ENCODE results near the gene OR2V1. TPM values are rescaled to one million over a fixed set of nuclear protein-coding genes. Genes with fewer than 3 reads are reported as not detected.
"Not testable (repeated sequence)": the region's sequence is repeated elsewhere in the genome, so short reads cannot be mapped to it uniquely, and the experiment has no call there.

Gene OR2V1
- total RNA-seq, 3 donors from 2014 or later: not detected

DNA sequence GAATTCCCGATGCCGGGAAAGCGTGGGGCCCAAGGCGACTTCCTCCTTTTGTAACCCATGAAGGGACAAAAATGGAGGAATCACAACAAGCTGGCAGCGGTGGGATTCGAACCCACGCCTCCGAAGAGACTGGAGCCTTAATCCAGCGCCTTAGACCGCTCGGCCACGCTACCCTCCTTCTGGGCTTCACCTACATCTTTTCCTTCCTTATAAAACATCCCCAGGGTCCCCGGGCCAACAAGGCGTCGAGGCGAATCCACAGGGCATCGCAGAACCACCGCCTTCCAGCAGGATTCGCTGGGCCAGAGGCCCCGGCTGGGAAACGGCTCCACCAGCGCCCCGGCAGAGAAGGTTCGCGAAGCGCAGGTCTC is 33.6 kb downstream of the OR2V1 start:
- not testable (repeated sequence) for H3K9me3 Mint-ChIP-seq; H3K36me3 Mint-ChIP-seq (ENCODE audit: insufficient read depth); DNase-seq; H3K4me1 Mint-ChIP-seq (ENCODE audit: low read depth); H3K4me3 Mint-ChIP-seq
- ATAC-seq: peak; percentile 3 to 17
- H3K27me3 Mint-ChIP-seq (ENCODE audit: low read depth): peaks cover 45% of the 10 kb centered on the region

DNA sequence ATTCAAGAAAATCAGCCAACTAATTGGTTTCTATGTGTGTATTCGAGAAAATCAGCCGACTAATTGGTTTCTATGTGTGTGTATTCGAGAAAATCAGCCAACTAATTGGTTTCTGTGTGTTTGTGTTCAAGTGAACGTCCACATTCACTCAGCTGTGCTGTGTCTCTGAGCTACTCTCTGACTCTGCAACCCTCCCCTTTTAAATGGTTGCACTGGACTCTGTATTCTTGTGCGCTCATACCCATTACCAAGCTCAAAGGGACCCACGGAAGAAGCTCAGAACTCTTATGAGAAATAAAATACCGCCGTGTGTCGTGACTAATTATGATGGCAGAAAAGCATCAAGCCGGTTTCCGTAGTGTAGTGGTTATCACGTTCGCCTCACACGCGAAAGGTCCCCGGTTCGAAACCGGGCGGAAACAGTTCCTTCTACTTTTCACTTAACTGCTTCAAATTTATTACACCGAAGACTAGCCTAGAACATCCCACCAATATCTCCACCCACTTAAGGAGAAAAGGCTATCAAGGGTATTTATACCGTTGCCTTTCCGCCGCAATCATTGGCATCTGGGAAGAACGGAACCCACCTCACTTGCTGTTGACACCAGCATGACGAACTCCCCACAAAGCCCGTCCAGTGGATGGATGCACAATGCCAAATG is 34.1 kb downstream of the OR2V1 start:
- ATAC-seq: peak; percentile 50 to 51
- H3K9me3 Mint-ChIP-seq: not testable (repeated sequence)

DNA sequence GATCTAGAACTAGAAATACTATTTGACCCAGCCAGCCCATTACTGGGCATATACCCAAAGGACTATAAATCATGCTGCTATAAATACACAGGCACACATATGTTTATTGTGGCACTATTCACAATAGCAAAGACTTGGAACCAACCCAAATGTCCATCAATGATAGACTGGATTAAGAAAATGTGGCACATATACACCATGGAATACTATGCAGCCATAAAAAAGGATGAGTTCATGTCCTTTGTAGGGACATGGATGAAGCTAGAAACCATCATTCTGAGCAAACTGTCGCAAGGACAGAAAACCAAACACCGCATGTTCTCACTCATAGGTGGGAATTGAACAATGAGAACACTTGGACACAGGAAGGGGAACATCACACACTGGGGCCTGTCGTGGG is 35.8 kb downstream of the OR2V1 start:
- not testable (repeated sequence) for H3K4me3 Mint-ChIP-seq; DNase-seq; H3K36me3 Mint-ChIP-seq (ENCODE audit: insufficient read depth); H3K4me1 Mint-ChIP-seq (ENCODE audit: low read depth); ATAC-seq; H3K9me3 Mint-ChIP-seq
- H3K27me3 Mint-ChIP-seq (ENCODE audit: low read depth): peaks cover 43% of the 10 kb centered on the region

More for the DNA sequence above, 34.1 kb downstream of the OR2V1 start:
- H3K4me1 Mint-ChIP-seq (ENCODE audit: low read depth); H3K36me3 Mint-ChIP-seq (ENCODE audit: insufficient read depth); H3K4me3 Mint-ChIP-seq; DNase-seq: not testable (repeated sequence)
- H3K27me3 Mint-ChIP-seq (ENCODE audit: low read depth): peaks cover 46% of the 10 kb centered on the region

DNA sequence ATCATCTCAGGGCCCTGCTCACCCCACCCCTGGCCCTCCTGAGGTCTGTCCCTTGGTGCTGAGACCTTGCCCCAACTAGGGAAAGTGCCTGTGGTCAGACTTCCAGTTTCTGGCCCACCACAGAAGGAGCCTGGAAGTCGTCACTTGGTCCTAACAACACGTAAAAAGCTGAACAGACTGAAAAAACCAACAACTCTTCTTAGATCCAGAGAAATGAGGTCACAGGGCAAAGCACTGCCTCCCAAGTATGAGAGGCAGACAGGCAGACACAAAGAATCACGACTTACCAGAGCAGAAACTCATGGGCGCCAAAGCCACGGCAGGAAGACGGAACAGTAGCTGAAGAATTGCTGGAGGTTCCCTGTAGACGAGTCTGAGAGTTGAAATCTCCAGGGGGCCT is 38.5 kb downstream of the OR2V1 start:
- no peaks in the 10 kb centered on the region for H3K9me3 Mint-ChIP-seq
- no peaks in the 10 kb centered on the region for H3K36me3 Mint-ChIP-seq (ENCODE audit: insufficient read depth)
- no peaks in the 10 kb centered on the region for H3K4me1 Mint-ChIP-seq (ENCODE audit: low read depth)
- no peak overlapping the region for H3K4me3 Mint-ChIP-seq
- H3K27me3 Mint-ChIP-seq (ENCODE audit: low read depth): peaks cover 32% of the 10 kb centered on the region
- no peak for DNase-seq
- no peak for ATAC-seq

DNA sequence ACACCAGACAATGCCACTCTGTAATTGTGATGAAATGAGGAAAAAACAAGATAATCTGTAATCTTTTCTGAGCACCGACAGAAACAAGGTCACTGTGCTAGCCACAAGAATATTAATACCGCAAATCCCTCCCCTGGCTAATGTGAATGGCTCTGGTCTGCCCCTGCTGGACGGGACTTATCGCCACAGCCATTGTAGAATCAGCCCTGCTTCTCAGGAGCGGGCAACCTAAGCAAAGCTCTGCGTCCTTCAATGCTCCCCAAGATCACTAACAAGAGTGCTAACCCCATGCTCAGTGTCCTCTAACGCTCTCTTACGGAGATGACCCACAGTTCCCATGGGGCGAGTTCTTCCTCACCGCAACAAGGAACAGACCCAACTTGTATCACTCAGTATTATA is 42.7 kb downstream of the OR2V1 start:
- no peak for DNase-seq
- no peak for ATAC-seq
- Mint-ChIP-seq H3K27me3 (ENCODE audit: low read depth) (peaks cover 28% of the 10 kb centered on the region), H3K4me1 (ENCODE audit: low read depth) (no peaks in the 10 kb centered on the region), H3K9me3 (no peaks in the 10 kb centered on the region), H3K4me3 (no peak overlapping the region), H3K36me3 (ENCODE audit: insufficient read depth) (no peaks in the 10 kb centered on the region)

DNA sequence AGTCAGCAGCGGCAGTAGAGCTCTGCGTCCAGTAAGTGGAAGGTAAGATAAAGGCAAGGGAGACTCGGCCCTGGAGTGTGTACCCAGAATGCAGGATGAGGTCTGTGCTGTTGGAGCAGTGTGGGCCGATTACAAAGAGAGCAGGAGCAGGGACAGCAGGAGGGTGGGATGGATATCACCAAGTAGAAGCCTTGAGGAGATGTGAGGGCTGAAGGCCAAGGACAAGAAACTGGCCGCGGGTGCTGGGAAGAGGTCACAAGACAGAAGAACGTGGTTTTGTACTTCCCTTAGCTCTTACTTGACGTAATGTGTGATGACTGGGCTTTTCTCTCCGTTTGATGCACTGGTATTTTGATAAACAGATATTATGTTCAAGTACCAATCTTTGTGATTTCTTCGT is 43.7 kb downstream of the OR2V1 start:
- no peak overlapping the region for H3K4me3 Mint-ChIP-seq
- no peaks in the 10 kb centered on the region for H3K4me1 Mint-ChIP-seq (ENCODE audit: low read depth)
- ATAC-seq: no peak
- H3K27me3 Mint-ChIP-seq (ENCODE audit: low read depth): peaks cover 27% of the 10 kb centered on the region
- H3K36me3 Mint-ChIP-seq (ENCODE audit: insufficient read depth): no peaks in the 10 kb centered on the region
- no peak for DNase-seq
- no peaks in the 10 kb centered on the region for H3K9me3 Mint-ChIP-seq

DNA sequence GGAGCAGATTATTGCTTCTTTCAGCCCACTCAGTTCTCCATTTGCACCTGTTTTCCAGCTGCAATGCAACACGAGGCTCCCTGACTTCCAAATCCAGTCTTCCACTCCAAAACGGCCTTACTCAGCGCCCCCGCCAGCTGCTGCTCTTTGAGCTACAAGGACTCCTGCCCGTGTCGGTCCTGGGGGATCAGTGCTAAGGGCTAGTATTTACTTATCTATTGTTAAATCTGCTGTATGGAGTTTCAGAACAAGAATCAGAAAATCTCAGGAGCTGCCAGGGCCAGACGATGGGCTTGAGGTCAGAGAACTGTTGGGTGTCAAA is 44.1 kb downstream of the OR2V1 start:
- Mint-ChIP-seq H3K27me3 (ENCODE audit: low read depth) (peaks cover 28% of the 10 kb centered on the region), H3K36me3 (ENCODE audit: insufficient read depth) (no peaks in the 10 kb centered on the region), H3K4me1 (ENCODE audit: low read depth) (no peaks in the 10 kb centered on the region), H3K4me3 (no peak overlapping the region), H3K9me3 (no peaks in the 10 kb centered on the region)
- ATAC-seq: no peak
- DNase-seq: no peak

DNA sequence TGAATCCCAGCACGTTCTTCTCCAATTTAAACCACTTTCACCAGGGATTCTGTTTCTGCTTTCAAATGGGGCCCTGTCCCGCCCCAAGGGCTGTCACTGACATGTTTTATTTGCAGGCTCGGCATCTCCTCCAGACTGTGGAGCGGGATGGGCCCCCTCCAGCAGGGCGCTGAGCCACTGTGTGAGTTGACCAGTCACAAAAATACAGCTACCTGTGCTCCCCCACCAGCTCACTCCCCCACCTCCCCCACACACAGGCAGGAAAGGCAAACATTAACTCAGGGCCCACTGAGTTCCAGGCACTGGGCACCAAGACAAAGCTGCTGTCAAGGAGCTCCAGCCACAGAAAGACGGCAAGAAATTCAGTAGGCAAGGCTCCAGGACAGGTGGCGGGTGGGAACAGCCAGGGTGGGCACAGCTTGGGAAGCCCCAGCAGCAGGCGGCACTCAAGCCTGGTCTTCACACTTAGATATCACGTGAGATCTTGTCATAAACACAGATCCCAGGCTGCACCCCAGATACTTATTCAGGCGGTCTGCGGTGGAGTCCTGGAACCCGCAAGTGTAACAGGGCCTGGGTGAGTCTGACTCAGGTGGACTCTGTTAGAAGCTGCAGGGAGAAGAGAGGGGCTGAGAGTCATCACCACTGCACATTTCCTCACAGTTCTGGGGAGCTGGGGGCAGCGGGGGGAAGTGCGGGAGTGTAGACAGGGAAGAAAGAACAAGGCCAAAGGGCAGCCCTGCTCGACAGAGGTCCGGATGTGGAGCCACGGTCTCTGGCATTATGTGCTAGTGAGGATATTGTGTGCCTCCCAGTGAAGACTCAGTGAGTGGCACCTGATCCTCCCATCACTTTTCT is 44.7 kb downstream of the OR2V1 start:
- no peak overlapping the region for H3K4me3 Mint-ChIP-seq
- ATAC-seq (no peak), DNase-seq (no peak)
- H3K36me3 Mint-ChIP-seq (ENCODE audit: insufficient read depth): no peaks in the 10 kb centered on the region
- peaks cover 28% of the 10 kb centered on the region for H3K27me3 Mint-ChIP-seq (ENCODE audit: low read depth)
- H3K9me3 Mint-ChIP-seq: no peaks in the 10 kb centered on the region
- H3K4me1 Mint-ChIP-seq (ENCODE audit: low read depth): no peaks in the 10 kb centered on the region

DNA sequence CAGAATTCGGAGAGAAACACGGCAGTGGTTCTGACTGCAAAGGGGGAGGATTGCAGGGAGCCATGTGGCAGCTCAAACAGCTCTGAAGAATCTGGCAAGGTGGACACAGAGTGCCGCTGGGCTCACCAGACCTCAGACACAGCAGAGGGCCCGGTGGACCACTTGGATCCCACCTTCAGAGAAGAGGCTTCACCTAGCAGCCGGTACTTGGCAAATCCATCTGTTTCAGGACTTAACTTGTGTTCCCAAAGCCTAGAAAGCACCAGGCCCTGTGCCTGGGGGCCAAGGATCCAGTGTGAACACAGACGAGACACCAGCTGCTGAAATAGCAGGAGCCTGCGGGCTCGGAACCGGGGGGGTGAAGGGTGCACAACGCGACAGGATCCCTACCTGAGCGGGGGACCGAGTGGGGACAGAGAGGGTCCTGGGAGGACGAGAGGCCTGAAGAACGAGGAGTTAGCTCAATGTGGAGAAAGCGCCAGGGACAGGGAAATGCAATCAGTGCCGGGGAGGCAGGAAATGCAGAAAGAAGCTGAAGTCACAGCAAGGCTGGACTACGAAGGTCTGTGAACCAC is 46.3 kb downstream of the OR2V1 start:
- Mint-ChIP-seq H3K36me3 (ENCODE audit: insufficient read depth) (no peaks in the 10 kb centered on the region), H3K4me1 (ENCODE audit: low read depth) (no peaks in the 10 kb centered on the region), H3K9me3 (no peaks in the 10 kb centered on the region), H3K27me3 (ENCODE audit: low read depth) (peaks cover 31% of the 10 kb centered on the region), H3K4me3 (no peak overlapping the region)
- ATAC-seq (peak in 1 of 2 donors; percentile 18), DNase-seq (no peak)

DNA sequence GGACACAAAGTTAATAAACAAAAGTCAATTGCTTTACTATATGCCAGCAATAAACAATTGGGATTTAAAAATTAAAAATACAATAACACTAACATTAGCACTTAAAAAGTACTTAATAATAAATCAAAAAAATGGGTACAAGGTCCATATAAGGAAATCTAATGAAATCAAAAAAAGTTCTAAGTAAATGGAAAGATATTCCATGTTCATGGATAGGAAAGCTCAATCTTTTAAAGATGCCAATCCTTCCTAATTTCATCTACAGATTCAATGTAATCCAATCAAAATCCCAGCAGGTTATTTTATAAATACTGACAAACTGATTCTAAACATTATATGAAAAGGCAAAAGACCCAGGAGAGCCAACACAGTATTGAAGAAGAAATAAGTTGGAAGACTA is 49.0 kb downstream of the OR2V1 start:
- DNase-seq: no peak
- no peak for ATAC-seq
- Mint-ChIP-seq H3K36me3 (ENCODE audit: insufficient read depth) (no peaks in the 10 kb centered on the region), H3K4me3 (no peak overlapping the region), H3K9me3 (peaks cover 2% of the 10 kb centered on the region), H3K4me1 (ENCODE audit: low read depth) (no peaks in the 10 kb centered on the region), H3K27me3 (ENCODE audit: low read depth) (peaks cover 26% of the 10 kb centered on the region)

DNA sequence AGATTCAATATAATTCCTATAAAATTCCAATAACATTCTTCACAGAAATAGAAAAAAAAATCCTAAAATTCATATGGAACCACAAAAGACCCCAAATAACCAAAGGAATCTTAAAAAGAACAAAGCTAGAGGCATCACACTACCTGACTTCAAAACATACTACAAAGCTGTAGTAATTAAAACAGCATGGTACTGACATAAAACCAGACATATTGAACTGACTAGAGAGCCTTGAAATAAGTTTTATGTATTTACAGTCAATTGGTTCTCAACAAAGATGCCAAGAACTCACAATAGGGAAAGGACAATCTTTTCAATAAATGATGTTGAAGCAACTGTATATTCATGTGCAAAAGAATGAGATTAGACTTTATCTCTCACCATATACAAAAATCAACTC is 54.0 kb downstream of the OR2V1 start:
- ATAC-seq (no peak), DNase-seq (no peak)
- Mint-ChIP-seq H3K4me3 (no peak overlapping the region), H3K4me1 (ENCODE audit: low read depth) (no peaks in the 10 kb centered on the region), H3K9me3 (peaks cover 3% of the 10 kb centered on the region), H3K27me3 (ENCODE audit: low read depth) (peaks cover 34% of the 10 kb centered on the region), H3K36me3 (ENCODE audit: insufficient read depth) (no peaks in the 10 kb centered on the region)

Other genes with a start within 250 kb of the OR2V1 start
- gene BTNL8, start 232.0 kb downstream of the OR2V1 start, total RNA-seq: not detected
- gene BTNL3, start 142.3 kb downstream of the OR2V1 start, total RNA-seq: not detected
- gene BTNL9, start 90.9 kb downstream of the OR2V1 start, total RNA-seq: under 1 TPM in 2 of 3 donors, not detected in 1; 0.13 to 0.35 TPM
- not detected for gene OR2V2, start 16.4 kb upstream of the OR2V1 start, total RNA-seq
- gene TRIM7, start 74.0 kb upstream of the OR2V1 start, total RNA-seq: 1 to 10 TPM in 1 of 3 donors, under 1 TPM in 2; 0.18 to 2.1 (median 0.99) TPM
- gene TRIM41, start 92.1 kb upstream of the OR2V1 start, total RNA-seq: 10 to 100 TPM; 37.6 to 39.5 (median 38.3) TPM
- 1,000 to 10,000 TPM; 2,938 to 3,145 (median 2,972) TPM for gene RACK1, start 112.7 kb upstream of the OR2V1 start, total RNA-seq
- 10 to 100 TPM; 11.4 to 12.5 (median 12.0) TPM for gene TRIM52, start 130.0 kb upstream of the OR2V1 start, total RNA-seq
- not detected for gene OR4F3, start 236.1 kb upstream of the OR2V1 start, total RNA-seq